ENCODE results near the gene PCNX3. TPM values are rescaled to one million over a fixed set of nuclear protein-coding genes. Genes with fewer than 3 reads are reported as not detected.

The PCNX3 gene
- polyA plus RNA-seq, 3 donors: 35.5 to 43.8 (median 39.2) TPM

GRCh38 chr11:65596520-65596919 is 19.1 kb upstream of the PCNX3 start:
- no peak for DNase-seq

GRCh38 chr11:65598258-65598699 is 17.3 kb upstream of the PCNX3 start:
- DNase-seq: no peak

GRCh38 chr11:65599216-65599954 is 16.2 kb upstream of the PCNX3 start:
- DNase-seq: no peak

- no peak for DNase-seq
Measured at GRCh38 chr11:65599955-65600246, 15.7 kb upstream of the PCNX3 start.

- no peak for DNase-seq
Measured at GRCh38 chr11:65604258-65604657, 11.3 kb upstream of the PCNX3 start.

GRCh38 chr11:65606876-65607613 is 8.5 kb upstream of the PCNX3 start:
- peak; percentile 97 for DNase-seq

- no peak for DNase-seq
Measured at GRCh38 chr11:65607614-65608426, 7.8 kb upstream of the PCNX3 start.

- DNase-seq: no peak
Measured at GRCh38 chr11:65609229-65609628, 6.3 kb upstream of the PCNX3 start.

- DNase-seq: no peak
Measured at GRCh38 chr11:65609665-65610064, 5.9 kb upstream of the PCNX3 start.

GRCh38 chr11:65610404-65610803 is 5.2 kb upstream of the PCNX3 start:
- no peak for DNase-seq

- DNase-seq: no peak
Measured at GRCh38 chr11:65611028-65611757, 4.4 kb upstream of the PCNX3 start.

GRCh38 chr11:65611758-65612603 is 3.6 kb upstream of the PCNX3 start:
- DNase-seq: no peak

- no peak for DNase-seq
Measured at GRCh38 chr11:65612691-65613090, 2.9 kb upstream of the PCNX3 start.

GRCh38 chr11:65613091-65613928 is 2.3 kb upstream of the PCNX3 start:
- DNase-seq: no peak

GRCh38 chr11:65615950-65616574 is 486 bp downstream of the PCNX3 start:
- no peak for DNase-seq

GRCh38 chr11:65616575-65617001 is 1.0 kb downstream of the PCNX3 start:
- no peak for DNase-seq

GRCh38 chr11:65617136-65617850 is 1.7 kb downstream of the PCNX3 start:
- no peak for DNase-seq

- DNase-seq: no peak
Measured at GRCh38 chr11:65617990-65618751, 2.6 kb downstream of the PCNX3 start.

All from renal pelvis (tissue), 4 donors.